COLO829 (cell line): ENCODE measurements around the gene TTI1.

ENCODE experiments used
- DNase-seq: peaks from one replicate; pipeline ENCODE4 v3.0.0; 2012; ENCODE audit warnings: low spot score

The TTI1 gene

DNA sequence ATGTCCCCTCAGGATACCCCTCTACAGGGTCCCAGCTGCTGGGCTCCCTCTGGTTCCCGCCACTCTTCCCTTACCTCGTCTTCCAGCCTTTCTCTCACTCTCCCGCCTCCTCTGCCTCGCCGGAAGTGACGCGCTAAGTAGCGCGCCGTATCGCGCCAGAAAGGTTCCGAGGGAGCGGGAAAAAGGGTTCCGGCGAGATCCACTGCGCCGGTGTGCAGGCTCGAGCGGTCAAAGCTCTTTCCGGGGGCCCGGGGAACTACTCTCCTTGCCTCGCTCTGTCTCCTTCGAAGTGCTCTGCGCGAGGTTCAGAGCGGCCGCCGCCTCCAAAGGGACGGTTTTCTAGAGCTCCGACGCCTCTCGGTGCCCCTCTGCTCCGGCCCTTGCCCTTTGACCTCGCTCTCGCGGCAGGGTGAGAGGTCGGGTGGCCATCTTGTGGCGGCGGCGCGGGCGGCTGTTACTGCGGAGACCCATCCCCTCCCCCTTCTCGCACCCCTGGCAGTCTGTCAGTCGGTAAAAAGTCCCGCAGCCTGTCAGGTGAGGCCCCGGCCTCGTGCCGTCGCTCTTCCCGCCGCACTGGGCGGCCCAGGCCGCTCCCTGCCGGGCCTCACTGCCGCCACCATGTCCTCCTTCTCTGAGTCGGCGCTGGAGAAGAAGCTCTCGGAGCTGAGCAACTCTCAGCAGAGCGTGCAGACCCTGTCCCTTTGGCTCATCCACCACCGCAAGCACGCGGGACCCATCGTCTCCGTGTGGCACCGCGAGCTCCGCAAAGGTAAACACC lies at the start of gene TTI1, which contains the start of gene RPRD1B:
TTI1 (minus strand) TSS at position 127 of the 778 bp plus-strand sequence. CDS start 19,640 bp downstream, outside the sequence.
RPRD1B (plus strand) TSS at position 417 of the 778 bp plus-strand sequence; CDS start at position 619, 202 bp downstream.
- peak; percentile 89 for DNase-seq

GRCh38 chr20:38082894-38083293 lies 49.6 kb upstream of the TTI1 start:
- DNase-seq, result no peak

- no peak for DNase-seq
These were observed 48.3 kb upstream of the TTI1 start for GRCh38 chr20:38081575-38081974.

GRCh38 chr20:38079353-38079752 lies 46.1 kb upstream of the TTI1 start:
- DNase-seq, result no peak

DNA sequence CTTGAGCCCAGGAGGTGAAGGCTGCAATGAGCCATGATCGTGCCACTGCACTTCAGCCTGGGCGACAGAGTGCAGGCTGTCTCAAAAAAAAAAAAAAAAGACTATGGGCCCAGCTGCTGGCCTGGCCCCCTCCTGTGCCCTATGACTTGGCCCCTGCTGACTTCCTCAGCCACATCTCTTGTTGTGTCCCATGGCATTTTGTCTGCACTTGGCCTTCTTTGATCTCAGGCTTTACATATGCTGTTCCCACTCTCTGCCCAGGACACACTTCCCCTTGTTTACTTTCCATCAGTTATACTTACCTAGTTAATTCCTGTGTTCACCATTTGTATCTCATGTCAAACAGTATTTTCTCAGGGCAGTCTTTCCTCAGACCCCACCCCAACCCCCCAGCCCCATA lies 44.8 kb upstream of the TTI1 start:
- DNase-seq, result no peak

DNA sequence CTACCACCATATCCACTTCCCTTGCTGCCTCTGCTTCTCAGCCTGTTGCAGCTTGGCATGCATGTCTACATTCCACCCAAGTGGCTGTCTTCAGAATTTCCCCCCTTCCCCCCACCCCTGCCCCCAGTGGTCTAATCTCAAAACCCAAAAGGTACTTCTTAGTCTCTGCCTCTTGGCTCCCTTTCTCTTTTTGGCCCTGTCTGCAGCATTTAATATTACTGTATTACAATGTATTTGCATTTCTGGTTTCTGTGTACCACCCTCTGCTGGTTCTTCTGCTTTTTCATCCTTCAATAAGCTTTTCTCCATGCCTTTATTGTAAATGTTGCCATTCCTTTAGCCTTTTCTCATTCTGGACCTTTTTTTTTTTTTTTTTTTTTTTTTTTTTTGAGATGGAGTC lies 43.3 kb upstream of the TTI1 start:
- no peak for DNase-seq

DNA sequence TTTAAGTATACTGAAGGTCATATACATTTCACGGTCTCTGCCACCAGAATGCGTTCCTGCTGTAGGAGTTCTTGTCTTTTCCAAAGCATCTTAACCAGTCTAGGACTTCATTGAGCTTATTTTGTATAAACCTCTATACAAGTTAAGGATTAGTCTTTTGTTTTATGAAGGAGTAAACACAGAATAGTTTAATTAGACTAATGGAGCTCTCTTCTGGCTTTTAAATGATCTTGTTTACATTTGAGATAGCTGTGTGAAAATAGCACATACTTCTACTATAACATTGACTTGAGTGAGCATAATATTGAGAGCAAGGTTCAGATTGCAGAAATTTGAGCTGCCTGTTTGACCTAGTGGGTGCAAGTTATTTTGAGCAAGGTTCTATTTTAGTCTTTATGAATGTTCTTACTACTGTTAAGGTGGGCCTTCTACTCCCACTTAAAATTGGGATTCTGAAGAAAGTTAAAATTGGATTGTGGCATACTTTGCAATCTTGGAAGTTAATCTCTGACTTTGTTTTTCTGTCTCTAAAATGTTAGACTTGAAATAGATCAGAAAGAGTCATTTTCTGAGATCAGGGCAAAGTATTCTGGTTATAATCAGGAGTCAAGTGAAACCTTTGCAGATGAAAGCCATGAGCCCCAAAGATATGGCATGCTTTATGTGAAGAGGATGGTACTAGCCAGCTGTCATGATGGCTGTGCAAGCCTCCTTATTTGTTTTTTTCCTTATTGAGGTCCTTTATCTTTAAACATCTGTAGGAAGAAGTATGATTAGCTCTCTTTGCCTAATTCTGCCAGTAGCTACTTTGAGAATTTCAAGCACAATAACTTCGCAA lies 42.1 kb upstream of the TTI1 start:
- DNase-seq, result no peak

DNA sequence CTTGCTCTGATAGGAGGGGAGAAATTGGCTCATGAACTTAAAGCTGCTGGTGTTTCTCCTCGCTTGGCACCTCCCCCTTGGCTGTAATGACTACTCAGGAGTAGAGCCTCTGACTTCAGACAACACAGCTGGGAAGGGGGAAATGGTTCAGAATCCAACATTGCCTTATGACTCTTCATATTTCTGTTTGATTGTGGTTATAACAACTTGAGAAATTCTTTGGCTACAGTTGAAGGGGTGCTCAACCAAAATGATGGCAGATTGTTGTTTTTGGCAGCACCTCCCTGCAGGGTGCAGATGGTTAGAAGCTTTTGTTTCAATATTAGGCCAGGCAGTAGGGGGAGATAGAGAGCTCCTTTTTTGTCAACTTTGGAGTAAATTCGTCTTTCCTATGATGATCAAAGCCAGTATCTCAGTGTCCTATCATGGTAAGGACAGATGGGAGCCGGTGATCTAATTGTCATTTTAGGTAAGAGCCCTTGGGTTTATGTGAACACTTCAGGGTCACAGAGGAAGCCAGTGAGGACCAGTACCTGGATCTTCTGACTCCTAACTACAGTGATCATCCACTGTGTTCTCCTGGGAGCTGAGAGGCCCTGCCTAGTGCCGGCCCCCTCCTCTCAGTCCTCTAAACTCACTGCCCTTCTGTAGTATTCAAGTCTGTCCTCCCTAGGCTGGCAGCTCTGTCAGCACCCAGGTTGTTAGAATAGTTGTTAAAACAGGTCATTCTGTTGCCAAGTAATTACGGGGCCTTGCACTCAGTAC lies 40.2 kb upstream of the TTI1 start:
- DNase-seq, result peak; percentile 76

GRCh38 chr20:38072898-38073297 lies 39.6 kb upstream of the TTI1 start:
- DNase-seq, result no peak

DNA sequence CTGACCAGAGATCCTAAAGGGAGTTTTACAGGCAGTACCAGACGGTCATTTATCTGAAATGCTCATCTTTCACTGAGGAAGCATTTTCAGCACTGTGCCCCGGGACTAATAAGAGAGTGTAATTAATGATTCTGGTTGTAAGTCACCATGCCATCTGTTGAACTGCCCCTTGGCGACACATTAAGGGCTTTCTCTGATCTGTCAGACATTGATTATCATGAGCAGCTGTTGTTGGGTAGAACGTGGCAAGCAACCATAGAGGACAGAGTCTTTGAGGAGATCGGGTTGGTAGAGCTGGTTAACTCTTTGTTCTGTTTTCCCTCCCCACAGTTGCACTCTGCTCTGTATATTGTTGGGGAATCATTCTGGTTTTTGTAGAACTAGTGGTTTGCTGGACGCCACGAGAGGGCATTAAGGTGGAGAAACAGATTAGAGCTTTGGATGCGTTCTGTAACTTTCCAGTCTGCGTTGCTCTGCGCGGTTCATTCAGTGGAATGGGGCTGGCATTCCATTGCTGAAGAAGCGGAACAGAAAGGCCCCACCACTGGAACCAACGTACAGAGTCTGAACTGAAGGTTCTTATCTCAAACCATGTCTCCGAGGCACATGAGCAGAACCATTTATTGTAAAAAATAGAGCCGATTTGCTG lies 34.6 kb upstream of the TTI1 start:
- DNase-seq, result no peak

DNA sequence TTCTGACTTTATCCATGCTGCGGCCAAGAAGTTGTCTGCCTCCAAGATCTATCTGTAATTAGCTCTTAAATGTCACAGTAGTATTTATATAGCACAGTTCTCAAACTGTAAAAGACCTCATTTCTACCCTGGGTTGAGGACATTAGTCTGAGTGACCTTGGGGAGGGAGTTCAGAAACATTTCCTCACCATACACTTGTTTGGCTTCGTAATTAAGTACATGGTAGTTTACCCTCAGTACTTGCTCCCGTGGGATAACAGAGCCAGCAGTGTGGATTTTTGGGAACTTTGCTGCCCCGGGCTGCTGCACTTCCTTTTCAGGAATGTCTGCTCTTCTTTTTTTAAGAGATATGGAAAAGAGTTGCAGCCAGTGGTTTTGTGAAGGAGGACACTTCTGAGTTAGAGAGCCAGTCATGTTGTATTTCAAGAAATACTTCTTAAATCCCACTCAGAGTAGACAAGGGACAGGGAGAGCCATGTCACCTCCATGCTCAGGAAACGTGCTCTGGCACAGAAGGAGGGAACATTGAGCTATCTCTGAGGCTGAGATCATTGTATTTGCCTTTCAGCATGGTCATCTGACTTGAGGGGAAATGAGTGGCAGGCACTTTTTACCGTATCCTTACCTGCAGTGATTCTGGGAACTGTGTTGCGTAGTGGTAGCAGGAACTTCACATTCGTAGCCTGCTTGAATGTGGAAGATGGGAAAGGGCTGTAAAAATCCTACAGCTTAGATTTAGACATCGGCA lies 33.9 kb upstream of the TTI1 start:
- no peak for DNase-seq

DNA sequence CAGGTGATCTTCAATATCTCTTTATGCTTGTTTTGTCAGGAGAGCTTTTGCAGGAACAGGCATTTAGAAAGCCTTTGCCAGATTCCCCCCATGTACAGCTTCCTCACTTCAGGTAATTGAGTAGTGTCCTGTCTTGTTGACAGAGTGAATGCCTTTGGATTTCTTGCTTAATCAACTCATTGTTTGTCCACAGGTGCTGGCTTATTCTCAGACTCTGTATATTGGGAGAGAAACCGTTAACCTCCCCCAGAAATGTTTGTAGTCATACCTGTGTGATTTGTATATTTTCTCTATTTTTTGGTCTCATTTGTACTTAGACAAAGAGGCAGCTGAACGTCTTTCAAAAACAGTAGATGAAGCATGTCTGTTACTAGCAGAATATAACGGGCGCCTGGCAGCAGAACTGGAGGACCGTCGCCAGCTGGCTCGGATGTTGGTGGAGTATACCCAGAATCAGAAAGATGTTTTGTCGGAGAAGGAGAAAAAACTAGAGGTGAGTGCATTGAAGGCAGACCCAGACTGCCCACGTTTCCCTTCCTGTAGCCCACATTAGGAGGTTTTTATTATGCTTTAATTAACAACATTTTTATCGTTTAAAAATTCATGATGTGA lies 32.6 kb upstream of the TTI1 start:
- no peak for DNase-seq

GRCh38 chr20:38063911-38064530 lies 30.8 kb upstream of the TTI1 start:
- DNase-seq, result no peak

GRCh38 chr20:38062890-38063289 lies 29.6 kb upstream of the TTI1 start:
- no peak for DNase-seq

GRCh38 chr20:38061109-38061508 lies 27.9 kb upstream of the TTI1 start:
- DNase-seq, result no peak

GRCh38 chr20:38060536-38060935 lies 27.3 kb upstream of the TTI1 start:
- DNase-seq, result no peak

- no peak for DNase-seq
These were observed 26.6 kb upstream of the TTI1 start for GRCh38 chr20:38059832-38060231.

- DNase-seq, result peak; percentile 80
These were observed 24.2 kb upstream of the TTI1 start for GRCh38 chr20:38057351-38057972.

DNA sequence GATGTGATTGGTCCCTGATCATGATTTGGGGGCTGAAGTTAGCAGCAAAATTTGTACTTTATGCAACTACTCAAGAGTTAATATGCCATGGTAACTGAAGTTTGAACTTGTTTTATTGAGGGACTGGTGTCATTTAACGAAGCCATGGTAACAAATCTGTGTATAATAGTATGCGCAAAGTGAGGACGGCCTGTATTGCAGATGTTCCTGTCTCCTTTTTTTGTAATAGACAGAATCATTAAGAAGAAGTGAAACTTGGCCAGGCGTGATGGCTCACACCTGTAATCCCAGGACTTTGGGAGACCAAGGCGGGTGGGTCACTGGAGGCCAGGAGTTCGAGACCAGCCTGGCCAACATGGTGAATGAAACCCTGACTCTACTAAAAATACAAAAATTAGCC lies 22.6 kb upstream of the TTI1 start:
- no peak for DNase-seq

DNA sequence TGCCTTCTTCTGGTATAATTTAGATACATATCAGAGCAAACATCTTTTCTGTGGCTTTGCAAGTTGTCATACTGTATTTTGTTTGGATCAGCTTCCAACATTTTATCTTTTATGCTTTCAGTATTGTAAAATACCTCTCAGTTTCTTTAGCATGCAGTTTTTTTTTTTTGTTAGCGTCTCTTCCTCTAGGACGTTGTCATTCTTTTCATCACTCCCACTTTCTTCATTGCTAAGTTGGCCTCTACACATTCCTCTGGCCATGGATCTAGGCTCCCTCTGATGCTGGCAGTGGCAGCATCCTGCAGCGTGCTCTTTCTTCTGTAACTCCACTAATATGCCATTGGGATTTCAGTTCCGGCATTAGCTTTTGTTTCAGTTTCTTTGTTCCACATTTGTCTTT lies 22.0 kb upstream of the TTI1 start:
- DNase-seq, result no peak
